Uterus (tissue), 4 donors: ENCODE results near the gene CLSTN2. TPM values are rescaled to one million over a fixed set of nuclear protein-coding genes. Genes with fewer than 3 reads are reported as not detected.

Experiments
- DNase-seq, 2 donors: peaks; one replicate each; pipeline ENCODE4 v3.0.0-alpha.2; 2019 to 2020
- H3K27ac ChIP-seq, 2 donors: fragments of 200-600 bp; sonication (generic); 1 replicate in 1 of 2; 2 replicates in 1 of 2; pipeline ENCODE4 v1.5.1; 2016 to 2018
- H3K27me3 ChIP-seq, 2 donors: fragments of 200-600 bp; sonication (generic); one replicate each; pipeline ENCODE4 v1.5.1; 2018 to 2019; ENCODE audit warnings: control low read depth in 1 of 2
- H3K36me3 ChIP-seq, 2 donors: fragments of 200-600 bp; sonication (generic); one replicate each; pipeline ENCODE4 v1.5.1; 2019; ENCODE audit warnings: control low read depth in 1 of 2
- H3K4me1 ChIP-seq, 2 donors: fragments of 200-600 bp; sonication (generic); one replicate each; pipeline ENCODE4 v1.5.1; 2018 to 2019; ENCODE audit warnings: control low read depth in 1 of 2
- H3K4me3 ChIP-seq, 2 donors: fragments of 200-600 bp; sonication (generic); 1 replicate in 1 of 2; 2 replicates in 1 of 2; pipeline ENCODE4 v1.5.1; 2018 to 2019; ENCODE audit warnings: mild to moderate bottlenecking in 1 of 2
- H3K9me3 ChIP-seq, 2 donors: fragments of 200-600 bp; sonication (generic); one replicate each; pipeline ENCODE4 v1.5.1; 2019; ENCODE audit warnings: control low read depth in 1 of 2
- CTCF ChIP-seq, 4 experiments: fragments of 200-600 bp in 2 of 4; fragments of 450-650 bp in 2 of 4; sonication (generic) in 2 of 4; IDR thresholded peaks; one replicate each; pipeline ENCODE4 v1.5.1; 2016 to 2019; ENCODE audit warnings: antibody characterized with exemption in 4 of 4, mild to moderate bottlenecking in 2 of 4, moderate library complexity in 1 of 4
- POLR2A ChIP-seq, 2 donors: fragments of 450-650 bp; IDR thresholded peaks; one replicate each; pipeline ENCODE4 v1.6.1; 2016; ENCODE audit warnings: antibody characterized with exemption in 2 of 2, mild to moderate bottlenecking in 1 of 2, moderate library complexity in 1 of 2
- intact Hi-C: fragments of 100-400 bp; cut with DNase I; formaldehyde crosslinking; loops from one replicate; pipeline ENCODE4 v1.15.1; 2023; ENCODE audit warnings: low total_unique reads
- total RNA-seq, 4 donors: library from RNA; depleted of rRNA in 3 of 4; stranded (reverse); fragments of >200 nt in 3 of 4; gene quantifications; one replicate each; pipeline versions ENCODE4 v1.1.0 to v1.2.4, GENCODE V29; 2014 to 2023
- donor health status: DM: yes; HTN: yes; CAD: no.

CLSTN2 gene
- total RNA-seq, 4 donors from 2014 or later, result 4.7 to 32.2 (median 19.2) TPM

- H3K9me3 ChIP-seq, result no peaks in the 10 kb centered on the region
- H3K4me1 ChIP-seq, result no peaks in the 10 kb centered on the region
- TF ChIP-seq CTCF (IDR thresholded peaks at IDR 0.05), result no peak
- TF ChIP-seq POLR2A (IDR thresholded peaks at IDR 0.05), result no peak
- no peaks in the 10 kb centered on the region for H3K27me3 ChIP-seq
- H3K27ac ChIP-seq, result no peak overlapping the region
- no peaks in the 10 kb centered on the region for H3K36me3 ChIP-seq
- intact Hi-C loops, result no loop called here
- H3K4me3 ChIP-seq, result no peak overlapping the region
- no peak for DNase-seq
Measured at GRCh38 chr3:140593766-140594165, 658.8 kb downstream of the CLSTN2 start.

GRCh38 chr3:140595295-140595694 is 660.3 kb downstream of the CLSTN2 start:
- Histone ChIP-seq H3K27ac (no peak overlapping the region), H3K36me3 (no peaks in the 10 kb centered on the region), H3K27me3 (no peaks in the 10 kb centered on the region), H3K9me3 (no peaks in the 10 kb centered on the region), H3K4me3 (no peak overlapping the region), H3K4me1 (no peaks in the 10 kb centered on the region)
- no peak for TF ChIP-seq CTCF (IDR thresholded peaks at IDR 0.05)
- no peak for DNase-seq
- intact Hi-C loops, result no loop called here

- Histone ChIP-seq H3K27me3 (no peaks in the 10 kb centered on the region), H3K27ac (no peak overlapping the region), H3K4me1 (no peaks in the 10 kb centered on the region), H3K36me3 (no peaks in the 10 kb centered on the region), H3K4me3 (no peak overlapping the region), H3K9me3 (no peaks in the 10 kb centered on the region)
- DNase-seq, result no peak
- TF ChIP-seq CTCF (IDR thresholded peaks at IDR 0.05), result no peak
- TF ChIP-seq POLR2A (IDR thresholded peaks at IDR 0.05), result no peak
- intact Hi-C loops, result no loop called here
Measured at GRCh38 chr3:140597364-140597763, 662.4 kb downstream of the CLSTN2 start.

GRCh38 chr3:140597792-140598191 is 662.8 kb downstream of the CLSTN2 start:
- H3K4me3 ChIP-seq, result no peak overlapping the region
- no peak for DNase-seq
- TF ChIP-seq CTCF (IDR thresholded peaks at IDR 0.05) (no peak), POLR2A (IDR thresholded peaks at IDR 0.05) (no peak)
- no peaks in the 10 kb centered on the region for H3K36me3 ChIP-seq
- H3K27ac ChIP-seq, result peak overlapping the region in 1 of 2 donors; percentile 2
- H3K9me3 ChIP-seq, result no peaks in the 10 kb centered on the region
- no peaks in the 10 kb centered on the region for H3K4me1 ChIP-seq
- H3K27me3 ChIP-seq, result no peaks in the 10 kb centered on the region
- intact Hi-C loops, result no loop called here

- Histone ChIP-seq H3K9me3 (no peaks in the 10 kb centered on the region), H3K27ac (no peak overlapping the region), H3K4me1 (no peaks in the 10 kb centered on the region), H3K4me3 (no peak overlapping the region), H3K27me3 (no peaks in the 10 kb centered on the region), H3K36me3 (no peaks in the 10 kb centered on the region)
- intact Hi-C loops, result no loop called here
- no peak for TF ChIP-seq POLR2A (IDR thresholded peaks at IDR 0.05)
- TF ChIP-seq CTCF (IDR thresholded peaks at IDR 0.05), result no peak
- DNase-seq, result no peak
Measured at GRCh38 chr3:140599009-140599408, 664.0 kb downstream of the CLSTN2 start.
